Neuron (in vitro differentiated cells): ENCODE results near the gene SLC36A3.

ENCODE experiments used
- H2AFZ ChIP-seq: one replicate; pipeline ENCODE4 v1.6.1; 2013; ENCODE audit warnings: low read depth, mild to moderate bottlenecking, inconsistent platforms, low read length, moderate library complexity
- H3K27me3 ChIP-seq: one replicate; pipeline ENCODE4 v1.6.1; 2013; ENCODE audit warnings: low read length; ENCODE audit not compliant: insufficient read depth
- H3K36me3 ChIP-seq: one replicate; pipeline ENCODE4 v1.6.1; 2013; ENCODE audit warnings: low read length; ENCODE audit not compliant: insufficient read depth
- H3K4me1 ChIP-seq: one replicate; pipeline ENCODE4 v1.6.1; 2013; ENCODE audit warnings: low read length; ENCODE audit not compliant: insufficient read depth
- H3K4me3 ChIP-seq: 2 replicates; pipeline ENCODE4 v1.5.1; 2013; ENCODE audit warnings: mild to moderate bottlenecking, low read length, moderate library complexity
- H3K9me3 ChIP-seq: one replicate; pipeline ENCODE4 v1.6.1; 2013; ENCODE audit warnings: low read length

The SLC36A3 gene

DNA sequence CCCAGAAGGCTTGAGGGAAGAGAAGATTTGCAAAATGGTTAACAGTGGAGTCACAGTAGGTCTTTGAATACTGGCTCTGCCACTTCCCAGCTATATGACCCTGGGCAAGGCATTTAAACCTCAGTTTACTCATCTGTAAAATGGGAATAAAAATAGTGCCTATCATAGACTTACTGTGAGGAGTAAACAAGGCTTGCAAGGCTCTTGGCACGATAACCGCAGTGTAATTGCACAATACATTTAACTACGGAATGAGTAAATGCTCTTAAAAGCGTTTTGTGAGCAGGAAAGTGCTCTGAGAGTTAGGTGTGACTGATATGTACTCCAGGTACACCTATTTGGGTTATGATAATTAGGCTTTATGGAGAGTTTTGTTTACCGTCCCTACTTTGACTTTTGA lies 8.4 kb downstream of the SLC36A3 start:
- no peaks in the 10 kb centered on the region for H3K36me3 ChIP-seq
- H2AFZ ChIP-seq = no peak overlapping the region
- no peaks in the 10 kb centered on the region for H3K9me3 ChIP-seq
- H3K4me1 ChIP-seq = no peaks in the 10 kb centered on the region
- H3K27me3 ChIP-seq = no peaks in the 10 kb centered on the region
- no peak overlapping the region for H3K4me3 ChIP-seq

DNA sequence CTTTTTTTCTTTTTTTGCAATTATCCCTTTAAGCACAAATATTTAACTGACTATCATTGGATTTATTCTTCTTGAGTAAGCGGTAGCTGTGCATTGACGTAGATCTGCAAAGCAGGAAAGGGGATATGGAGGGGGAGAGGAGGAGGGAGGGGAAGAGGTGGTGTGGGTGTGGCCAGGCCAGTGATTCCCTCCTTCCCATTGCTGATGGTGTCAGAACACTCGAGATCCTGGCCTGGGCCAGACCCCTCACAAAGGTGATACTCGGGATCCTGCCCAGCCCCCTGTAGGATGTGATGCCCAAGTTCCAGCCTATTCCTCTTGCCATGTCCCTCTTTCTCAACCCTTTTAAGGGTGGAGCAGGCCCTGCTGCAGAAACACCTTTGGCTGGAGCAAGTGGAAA lies 9.9 kb downstream of the SLC36A3 start:
- H3K4me1 ChIP-seq = no peaks in the 10 kb centered on the region
- no peaks in the 10 kb centered on the region for H3K36me3 ChIP-seq
- H3K4me3 ChIP-seq = no peak overlapping the region
- H3K27me3 ChIP-seq = no peaks in the 10 kb centered on the region
- H2AFZ ChIP-seq = no peak overlapping the region
- no peaks in the 10 kb centered on the region for H3K9me3 ChIP-seq

DNA sequence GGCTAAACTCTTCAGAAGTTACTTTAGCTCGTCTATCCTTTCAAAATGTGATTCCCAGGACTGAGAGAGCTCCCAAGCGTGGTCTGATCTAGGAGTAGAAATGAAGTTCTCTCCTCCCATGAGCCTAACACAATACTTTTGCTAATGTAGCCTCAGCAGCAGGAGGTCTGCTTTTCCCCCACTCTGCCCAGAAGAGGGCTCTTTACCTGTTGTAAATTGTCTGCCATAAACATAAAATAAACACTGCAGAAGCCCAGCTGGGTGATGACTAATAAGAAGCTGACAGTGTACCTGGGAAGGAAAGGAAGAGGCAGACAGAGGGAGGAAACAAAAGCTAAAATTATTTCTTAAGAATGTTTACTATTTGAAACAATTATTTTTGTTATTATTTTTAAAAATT lies 15.4 kb downstream of the SLC36A3 start:
- Histone ChIP-seq H3K36me3 (no peaks in the 10 kb centered on the region), H3K9me3 (no peaks in the 10 kb centered on the region), H2AFZ (no peak overlapping the region), H3K4me1 (no peaks in the 10 kb centered on the region), H3K4me3 (no peak overlapping the region), H3K27me3 (no peaks in the 10 kb centered on the region)

DNA sequence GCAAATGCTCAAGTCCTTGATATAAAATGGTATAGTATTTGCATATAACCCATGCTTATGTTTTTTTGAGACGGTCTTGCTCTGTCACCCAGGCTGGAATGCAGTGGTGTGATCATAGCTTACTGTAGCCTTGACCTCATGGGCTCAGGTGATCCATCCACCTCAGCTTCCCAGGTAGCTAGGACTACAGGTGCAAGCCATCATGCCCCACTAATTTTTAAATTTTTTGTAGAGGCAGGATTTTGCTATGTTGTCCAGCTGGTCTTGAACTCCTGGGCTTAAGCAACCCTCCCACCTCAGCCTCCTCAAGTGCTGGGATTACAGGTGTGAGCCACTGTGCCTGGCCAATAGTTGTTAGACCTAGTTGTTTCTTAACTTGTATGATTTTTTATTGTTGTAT lies 17.3 kb downstream of the SLC36A3 start:
- no peaks in the 10 kb centered on the region for H3K9me3 ChIP-seq
- H3K4me1 ChIP-seq = no peaks in the 10 kb centered on the region
- H2AFZ ChIP-seq = no peak overlapping the region
- H3K27me3 ChIP-seq = no peaks in the 10 kb centered on the region
- H3K4me3 ChIP-seq = no peak overlapping the region
- no peaks in the 10 kb centered on the region for H3K36me3 ChIP-seq

DNA sequence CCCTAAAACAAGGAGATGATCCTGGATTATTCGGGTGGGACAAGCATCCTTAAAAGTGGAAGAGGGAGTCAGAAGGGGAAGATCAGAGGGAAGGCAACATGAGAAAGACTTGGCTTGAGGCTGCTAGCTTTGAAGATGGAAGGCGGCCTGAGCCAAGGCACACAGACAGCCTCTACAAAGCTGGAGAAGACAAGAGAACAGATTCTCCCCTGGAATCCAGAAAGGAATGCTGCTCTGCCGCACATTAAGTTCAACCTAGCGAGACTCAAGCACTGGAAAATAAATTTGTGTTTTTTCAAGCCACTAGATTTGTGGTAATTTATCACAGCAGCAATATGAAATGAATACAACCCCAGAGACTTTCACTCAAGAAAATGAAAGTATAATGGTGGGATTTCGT lies 17.9 kb downstream of the SLC36A3 start:
- Histone ChIP-seq H3K4me1 (no peaks in the 10 kb centered on the region), H3K36me3 (no peaks in the 10 kb centered on the region), H3K9me3 (no peaks in the 10 kb centered on the region), H3K4me3 (no peak overlapping the region), H3K27me3 (no peaks in the 10 kb centered on the region), H2AFZ (no peak overlapping the region)

DNA sequence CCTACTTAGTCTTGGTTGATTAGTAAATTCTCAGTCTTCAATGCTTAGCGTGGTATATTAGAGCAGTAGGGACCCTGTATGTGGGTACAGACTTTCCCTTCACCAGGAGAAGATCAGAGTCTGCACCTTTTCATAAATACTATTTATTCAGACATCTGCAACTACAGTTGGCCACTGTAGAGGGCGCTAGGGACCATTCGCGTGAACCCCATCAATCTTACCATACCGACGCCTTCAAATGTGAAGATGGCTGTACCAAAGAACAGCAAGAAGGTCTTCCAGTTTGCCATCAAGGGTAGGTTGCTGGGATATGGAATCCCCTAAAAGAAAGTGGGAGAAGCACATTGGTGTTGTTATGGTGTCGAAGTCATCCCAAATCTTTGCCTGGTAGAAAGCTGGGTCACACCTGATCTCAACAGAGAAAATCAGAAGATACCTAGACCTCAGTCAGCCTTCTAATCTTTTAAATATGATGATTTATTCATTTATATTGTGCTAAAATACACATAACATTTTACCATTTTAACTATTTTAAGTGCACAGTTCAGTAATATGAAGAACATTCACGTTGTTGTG lies 19.1 kb downstream of the SLC36A3 start:
- H3K9me3 ChIP-seq = no peaks in the 10 kb centered on the region
- no peaks in the 10 kb centered on the region for H3K27me3 ChIP-seq
- H3K36me3 ChIP-seq = no peaks in the 10 kb centered on the region
- no peak overlapping the region for H3K4me3 ChIP-seq
- H3K4me1 ChIP-seq = no peaks in the 10 kb centered on the region
- H2AFZ ChIP-seq = no peak overlapping the region

DNA sequence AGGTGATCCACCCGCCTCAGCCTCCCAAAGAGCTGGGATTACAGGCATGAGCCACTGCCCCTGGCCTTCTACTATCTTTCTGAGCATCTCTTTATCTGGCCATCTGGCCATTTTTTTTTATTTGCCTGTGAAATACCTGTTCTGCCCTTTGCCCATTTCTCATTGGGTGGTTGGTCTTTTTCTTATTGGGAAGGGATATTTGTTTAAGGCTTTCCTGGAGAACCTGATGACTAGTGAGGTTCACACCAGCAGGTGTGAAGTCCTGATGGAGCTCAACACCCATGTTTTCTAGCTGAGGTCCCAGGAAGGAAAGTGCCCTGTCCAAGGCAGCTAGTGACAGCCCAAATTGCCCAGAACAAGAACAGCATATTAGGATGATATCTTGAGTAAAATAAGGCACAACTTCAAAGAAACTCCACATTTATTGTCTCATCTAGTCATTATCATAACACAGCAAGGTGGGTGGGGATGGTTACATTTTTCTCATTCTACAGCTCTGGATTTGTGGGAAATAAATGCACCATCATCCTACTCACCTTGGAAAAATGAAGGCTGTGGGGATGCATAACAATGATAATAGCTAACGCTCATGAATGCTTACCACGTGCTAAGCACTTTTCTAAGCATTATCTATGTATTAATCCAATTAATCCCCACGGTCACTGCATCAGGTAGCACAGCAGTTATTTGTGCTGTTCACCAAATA lies 20.3 kb downstream of the SLC36A3 start:
- H3K4me3 ChIP-seq = no peak overlapping the region
- H3K4me1 ChIP-seq = no peaks in the 10 kb centered on the region
- no peak overlapping the region for H2AFZ ChIP-seq
- H3K36me3 ChIP-seq = no peaks in the 10 kb centered on the region
- no peaks in the 10 kb centered on the region for H3K27me3 ChIP-seq
- H3K9me3 ChIP-seq = no peaks in the 10 kb centered on the region

DNA sequence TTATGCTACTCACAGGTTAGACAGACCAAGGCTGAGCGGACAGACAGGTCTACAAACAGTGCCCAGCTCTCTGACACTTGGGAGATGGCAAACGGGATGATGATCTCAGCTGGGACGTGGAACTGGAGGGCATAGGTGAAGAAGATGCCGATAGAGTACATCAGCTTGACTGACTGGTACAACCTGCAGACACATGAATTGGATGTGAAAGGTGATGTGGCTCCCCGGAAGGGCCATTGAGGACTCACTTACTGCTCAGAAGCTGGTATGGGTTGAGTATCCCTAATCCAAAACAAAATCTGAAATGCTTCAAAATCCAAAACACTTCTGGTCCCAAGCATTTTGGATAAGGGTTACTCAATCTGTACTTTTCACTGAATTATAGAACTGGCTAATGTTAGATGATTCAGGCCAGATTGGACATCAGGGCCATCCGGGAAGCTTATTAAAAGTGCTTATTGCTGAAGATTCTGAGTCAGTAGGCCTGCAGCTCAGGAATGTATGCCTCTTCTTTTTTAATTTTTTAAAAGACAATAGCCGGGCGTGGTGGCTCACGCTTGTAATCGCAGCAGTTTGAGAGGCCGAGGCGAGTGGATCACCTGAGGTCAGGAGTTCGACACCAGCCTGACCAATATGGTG lies 22.4 kb downstream of the SLC36A3 start:
- no peak overlapping the region for H3K4me3 ChIP-seq
- H2AFZ ChIP-seq = no peak overlapping the region
- no peaks in the 10 kb centered on the region for H3K4me1 ChIP-seq
- no peaks in the 10 kb centered on the region for H3K9me3 ChIP-seq
- H3K27me3 ChIP-seq = no peaks in the 10 kb centered on the region
- no peaks in the 10 kb centered on the region for H3K36me3 ChIP-seq

DNA sequence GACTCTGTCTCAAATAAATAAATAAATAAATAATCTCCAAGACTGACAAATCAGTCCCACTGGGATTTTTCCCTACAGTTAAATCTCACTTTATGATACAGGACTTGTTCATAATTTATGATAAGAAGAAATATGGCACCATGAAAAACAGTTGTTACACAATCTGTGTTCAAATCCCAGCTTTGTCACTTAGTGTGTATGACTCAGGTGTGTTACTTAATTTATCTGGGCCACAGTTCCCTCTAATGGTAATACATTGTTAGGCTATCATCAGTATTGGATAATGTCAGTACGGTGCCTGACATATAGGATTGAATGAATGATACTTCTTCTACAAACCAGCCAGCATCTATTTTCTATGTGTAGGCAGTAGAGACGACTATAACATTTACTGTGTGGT lies 23.1 kb downstream of the SLC36A3 start:
- H3K36me3 ChIP-seq = no peaks in the 10 kb centered on the region
- no peak overlapping the region for H2AFZ ChIP-seq
- H3K9me3 ChIP-seq = no peaks in the 10 kb centered on the region
- no peaks in the 10 kb centered on the region for H3K4me1 ChIP-seq
- H3K4me3 ChIP-seq = no peak overlapping the region
- H3K27me3 ChIP-seq = no peaks in the 10 kb centered on the region

DNA sequence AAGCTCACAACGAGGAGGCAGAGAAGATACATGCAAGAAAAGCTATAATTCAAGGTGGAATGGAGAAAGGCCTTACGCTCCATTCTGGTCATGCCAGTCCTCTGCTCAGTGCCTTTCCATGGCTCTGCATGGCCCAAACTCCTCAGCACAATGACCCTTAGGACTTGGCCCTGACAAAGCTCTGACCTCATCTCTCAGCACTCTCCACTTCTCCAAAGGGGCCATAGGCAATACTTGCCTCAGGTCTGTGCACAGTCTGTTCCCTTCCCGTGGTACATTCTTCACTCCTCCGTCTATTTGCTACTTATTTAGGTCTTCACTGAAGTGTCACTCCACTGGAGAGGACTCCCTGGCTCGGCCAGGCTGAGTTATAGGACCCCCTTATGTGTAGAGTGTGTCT lies 24.7 kb downstream of the SLC36A3 start:
- Histone ChIP-seq H3K4me1 (no peaks in the 10 kb centered on the region), H3K4me3 (no peak overlapping the region), H3K27me3 (no peaks in the 10 kb centered on the region), H2AFZ (no peak overlapping the region), H3K36me3 (no peaks in the 10 kb centered on the region), H3K9me3 (no peaks in the 10 kb centered on the region)

DNA sequence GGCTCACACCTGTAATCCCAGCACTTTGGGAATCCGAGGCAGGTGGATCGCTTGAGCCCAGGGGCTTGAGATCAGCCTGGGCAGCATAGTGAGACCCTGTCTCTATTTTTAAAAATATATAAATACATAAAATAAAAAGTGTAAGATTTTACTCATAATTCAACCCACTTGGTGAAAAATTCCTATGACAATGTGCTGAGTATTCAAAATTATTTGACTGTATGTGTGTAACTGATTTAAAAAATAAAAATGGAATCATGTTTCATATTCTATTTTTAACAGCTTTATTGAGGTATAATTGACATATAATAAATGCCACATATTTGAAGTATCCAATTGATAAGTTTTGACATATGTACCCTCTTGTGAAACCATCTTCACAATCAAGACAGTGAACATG lies 27.8 kb downstream of the SLC36A3 start:
- no peaks in the 10 kb centered on the region for H3K27me3 ChIP-seq
- no peak overlapping the region for H3K4me3 ChIP-seq
- H2AFZ ChIP-seq = no peak overlapping the region
- H3K36me3 ChIP-seq = no peaks in the 10 kb centered on the region
- no peaks in the 10 kb centered on the region for H3K4me1 ChIP-seq
- H3K9me3 ChIP-seq = no peaks in the 10 kb centered on the region

DNA sequence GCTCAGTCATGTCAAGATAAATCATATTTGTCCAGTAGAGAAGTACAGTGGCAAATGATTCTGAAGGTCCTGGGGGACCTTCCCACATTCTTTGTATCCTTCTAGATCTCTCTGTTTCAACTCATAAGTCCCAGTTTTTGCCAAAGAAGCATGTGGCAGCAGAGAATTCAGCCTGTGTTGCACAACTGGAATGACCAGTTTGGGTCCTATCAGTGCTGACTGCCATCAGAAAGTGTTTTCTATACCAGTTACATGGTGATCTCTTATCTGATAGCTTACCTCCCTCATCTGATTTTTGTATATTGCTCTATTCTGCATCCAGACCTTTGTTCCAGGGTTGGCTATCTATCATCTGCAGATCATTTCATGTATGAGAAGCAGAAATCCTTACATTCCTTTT lies 28.9 kb downstream of the SLC36A3 start:
- Histone ChIP-seq H2AFZ (no peak overlapping the region), H3K36me3 (no peaks in the 10 kb centered on the region), H3K27me3 (no peaks in the 10 kb centered on the region), H3K4me1 (no peaks in the 10 kb centered on the region), H3K9me3 (no peaks in the 10 kb centered on the region), H3K4me3 (no peak overlapping the region)

DNA sequence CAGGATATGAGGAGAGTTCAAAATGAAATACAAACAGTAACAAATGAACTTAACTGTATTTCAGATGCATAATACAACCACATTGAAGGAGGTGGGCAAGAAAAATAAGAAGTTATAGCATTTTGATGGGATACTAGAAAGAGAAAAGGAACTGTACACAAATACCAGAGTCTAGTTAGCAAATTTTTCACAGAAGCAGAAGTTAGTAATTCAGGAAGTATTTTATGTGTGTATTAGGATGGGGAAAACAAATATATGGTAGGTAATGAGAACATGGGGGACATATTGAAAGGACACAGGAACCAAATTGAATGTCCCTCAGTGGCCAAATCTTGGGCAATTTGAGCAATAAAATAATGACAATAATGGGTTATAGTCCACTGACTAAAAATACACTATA lies 32.2 kb downstream of the SLC36A3 start:
- no peaks in the 10 kb centered on the region for H3K27me3 ChIP-seq
- H2AFZ ChIP-seq = no peak overlapping the region
- no peaks in the 10 kb centered on the region for H3K9me3 ChIP-seq
- no peaks in the 10 kb centered on the region for H3K36me3 ChIP-seq
- no peaks in the 10 kb centered on the region for H3K4me1 ChIP-seq
- H3K4me3 ChIP-seq = no peak overlapping the region

DNA sequence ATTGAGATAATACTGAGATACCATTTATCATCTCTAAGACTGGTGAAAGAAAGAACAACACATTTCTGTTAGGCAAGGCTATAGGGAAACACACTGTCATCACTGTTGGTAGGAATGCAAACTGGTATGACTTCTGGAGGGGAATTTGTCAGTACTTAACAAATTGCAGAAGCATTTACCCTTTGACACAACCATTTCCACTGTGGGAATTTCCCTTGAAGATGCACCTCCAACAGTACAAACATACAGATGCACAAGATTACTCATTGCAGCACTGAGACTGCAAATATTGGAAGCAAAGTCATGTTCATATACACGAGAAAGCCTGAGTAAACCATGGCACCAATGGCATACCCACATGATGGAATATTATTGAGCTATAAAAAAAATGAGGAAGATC lies 33.0 kb downstream of the SLC36A3 start:
- no peaks in the 10 kb centered on the region for H3K9me3 ChIP-seq
- H3K4me3 ChIP-seq = no peak overlapping the region
- no peaks in the 10 kb centered on the region for H3K4me1 ChIP-seq
- H2AFZ ChIP-seq = no peak overlapping the region
- no peaks in the 10 kb centered on the region for H3K27me3 ChIP-seq
- no peaks in the 10 kb centered on the region for H3K36me3 ChIP-seq
